B cell (primary cell): ENCODE data around the gene LCN15. TPM values are rescaled to one million over a fixed set of nuclear protein-coding genes. Genes with fewer than 3 reads are reported as not detected.

Experiments
- ATAC-seq: fragments of 200-7000 bp; cut with Tn5 transposase; one replicate; pipeline ENCODE4 v1.10.0; 2021; ENCODE audit warnings: low read depth, mild to moderate bottlenecking, moderate number of reproducible peaks, moderate library complexity
- CTCF ChIA-PET: fragments of 350-600 bp; sonication (Branson Sonifier 250); formaldehyde crosslinking; loops from one replicate; lab custom pipeline; 2021; ENCODE audit warnings: antibody characterized with exemption, inconsistent platforms; lab: Charles Lee
- POLR2A ChIA-PET: fragments of 350-600 bp; sonication (Branson Sonifier 250); formaldehyde crosslinking; loops from one replicate; lab custom pipeline; 2021; ENCODE audit warnings: antibody characterized with exemption; lab: Charles Lee
- DNase-seq: peaks from one replicate; pipeline ENCODE4 v3.0.0; 2013
- H2AFZ ChIP-seq: 2 replicates; pipeline ENCODE4 v1.6.1; 2012; ENCODE audit warnings: mild to moderate bottlenecking, low read depth, low read length; ENCODE audit not compliant: insufficient read depth, poor library complexity, severe bottlenecking
- H3K27ac ChIP-seq, 2 donors: 1 replicate in 1 of 2; 2 replicates in 1 of 2; pipeline ENCODE4 v1.5.1; 2012 to 2013; ENCODE audit warnings: low read length in 2 of 2, mild to moderate bottlenecking in 2 of 2, moderate library complexity in 1 of 2
- H3K27me3 ChIP-seq, 4 experiments: fragments of 200-600 bp in 1 of 4; sonication (generic) in 1 of 4; replicated peaks in 1 of 4; 1 replicate in 2 of 4; 2 replicates in 2 of 4; pipeline versions ENCODE4 v1.6.1 to v1.7.0; 2013 to 2016; ENCODE audit warnings: low read length in 3 of 4, mild to moderate bottlenecking in 2 of 4, mixed read lengths in 1 of 4, moderate library complexity in 1 of 4; ENCODE audit not compliant: insufficient read depth in 4 of 4, control insufficient read depth in 3 of 4; ENCODE audit errors: control extremely low read depth in 1 of 4
- H3K36me3 ChIP-seq, 2 experiments: replicated peaks in 1 of 2; 1 replicate in 1 of 2; 2 replicates in 1 of 2; pipeline versions ENCODE4 v1.6.1 to v1.7.1; 2013; ENCODE audit warnings: low read length in 1 of 2; ENCODE audit not compliant: insufficient read depth in 2 of 2, control insufficient read depth in 1 of 2; ENCODE audit errors: control extremely low read depth in 1 of 2, extremely low read depth in 1 of 2
- H3K4me1 ChIP-seq, 2 donors: fragments of 200-600 bp in 1 of 2; sonication (generic) in 1 of 2; 1 replicate in 1 of 2; 2 replicates in 1 of 2; pipeline versions ENCODE4 v1.5.1 to v1.6.1; 2013 to 2017; ENCODE audit warnings: low read length in 2 of 2; ENCODE audit not compliant: control insufficient read depth in 2 of 2, insufficient read depth in 2 of 2
- H3K4me2 ChIP-seq: replicated peaks from 2 replicates; pipeline ENCODE3; 2012; ENCODE audit warnings: mild to moderate bottlenecking, low read depth, low read length; ENCODE audit not compliant: poor library complexity, severe bottlenecking
- H3K4me3 ChIP-seq, 5 experiments: fragments of 200-600 bp in 1 of 5; sonication (generic) in 1 of 5; 1 replicate in 3 of 5; 2 replicates in 2 of 5; pipeline versions ENCODE4 v1.5.1 to v1.7.0; 2011 to 2016; ENCODE audit warnings: low read length in 4 of 5, mild to moderate bottlenecking in 4 of 5, low read depth in 2 of 5, control low read depth in 1 of 5, moderate library complexity in 1 of 5; ENCODE audit not compliant: insufficient read depth in 1 of 5; ENCODE audit errors: control extremely low read depth in 1 of 5, extremely low read depth in 1 of 5
- H3K79me2 ChIP-seq: fragments of 200-600 bp; sonication (generic); one replicate; pipeline ENCODE4 v1.6.0; 2016; ENCODE audit warnings: low read length; ENCODE audit not compliant: control insufficient read depth, insufficient read depth
- H3K9ac ChIP-seq: fragments of 200-600 bp; sonication (generic); 2 replicates; pipeline ENCODE4 v1.6.1; 2017; ENCODE audit warnings: mild to moderate bottlenecking, low read length, moderate library complexity
- H3K9me3 ChIP-seq, 3 donors: one replicate each; pipeline versions ENCODE4 v1.6.1 to v1.7.1; 2013; ENCODE audit warnings: low read length in 2 of 3; ENCODE audit not compliant: control insufficient read depth in 2 of 3, insufficient read depth in 1 of 3; ENCODE audit errors: control extremely low read depth in 1 of 3
- H4K20me1 ChIP-seq: 2 replicates; pipeline ENCODE4 v1.6.0; 2012; ENCODE audit warnings: mild to moderate bottlenecking, low read length; ENCODE audit not compliant: insufficient read depth, control insufficient read depth, poor library complexity, severe bottlenecking
- H3K27ac Mint-ChIP-seq: one replicate; pipeline ENCODE4 v1.8.0; 2021; ENCODE audit warnings: mixed read lengths
- H3K27me3 Mint-ChIP-seq: one replicate; pipeline ENCODE4 v1.8.0; 2021; ENCODE audit warnings: mixed read lengths
- H3K4me1 Mint-ChIP-seq: one replicate; pipeline ENCODE4 v1.8.0; 2021; ENCODE audit warnings: mixed read lengths
- H3K4me3 Mint-ChIP-seq: one replicate; pipeline ENCODE4 v1.8.0; 2021; ENCODE audit warnings: mixed read lengths
- H3K9me3 Mint-ChIP-seq: one replicate; pipeline ENCODE4 v1.8.0; 2022; ENCODE audit warnings: mixed read lengths; ENCODE audit not compliant: insufficient read depth
- EZH2 ChIP-seq: IDR thresholded peaks from 2 replicates; pipeline ENCODE4 v1.6.1; 2012; ENCODE audit warnings: borderline replicate concordance, low read depth, mild to moderate bottlenecking, moderate library complexity, low read length; ENCODE audit not compliant: insufficient read depth, poor library complexity, severe bottlenecking
- WGBS: methylation state at CpG from one replicate; pipeline ENCODE4 v1.1.5; 2013; ENCODE audit warnings: missing lambda C conversion rate; ENCODE audit not compliant: insufficient coverage; 5-methylcytosine and 5-hydroxymethylcytosine counted together
- intact Hi-C: fragments of 100-400 bp; cut with micrococcal nuclease; formaldehyde crosslinking; loops from one replicate; pipeline ENCODE4 v1.10.0; 2022
- polyA plus RNA-seq: library from polyadenylated mRNA; depleted of rRNA; stranded (reverse); fragments of >200 nt; gene quantifications from 2 replicates; pipeline ENCODE4 v1.2.3, GENCODE V29; 2012
- total RNA-seq, 2 donors: library from RNA; stranded (reverse); fragments of 120-200 nt in 1 of 2; gene quantifications; 1 replicate in 1 of 2; 2 replicates in 1 of 2; pipeline versions ENCODE4 v1.2.3 to v1.2.4, GENCODE V29; 2013 to 2022
- TF ChIP-seq, protein P1 (sequence below): fragments of 200-600 bp; IDR thresholded peaks from one replicate; pipeline ENCODE4 v1.8.0; 2022; ENCODE audit warnings: antibody characterized with exemption, mild to moderate bottlenecking

LCN15 gene
- total and polyA plus RNA-seq, 2 donors (not counting 1 experiment from before 2014, with no cell fraction given): not detected

DNA sequence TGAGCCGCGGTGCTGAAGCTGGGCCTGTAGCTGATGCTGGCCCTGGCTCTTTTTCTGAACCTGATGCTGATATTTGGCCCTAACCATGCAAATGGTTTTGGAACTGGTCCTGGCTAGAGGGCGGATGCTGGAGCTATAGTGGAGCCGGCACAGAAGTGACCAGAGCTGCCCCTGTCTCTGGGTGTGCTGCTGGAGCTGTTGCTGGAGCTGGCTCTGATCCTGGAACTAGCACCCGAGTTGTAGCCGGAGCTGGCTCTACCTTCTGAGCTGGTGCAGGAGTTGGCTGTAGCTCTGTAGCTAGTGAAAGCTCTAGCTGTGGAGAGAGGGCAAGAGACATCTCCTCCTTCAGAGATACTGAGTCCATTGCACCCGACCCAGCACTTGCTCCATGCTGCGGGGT, 34.4 kb downstream of the LCN15 start:
- no peaks in the 10 kb centered on the region for H3K27me3 ChIP-seq
- H3K9me3 Mint-ChIP-seq: no peaks in the 10 kb centered on the region
- H3K27ac ChIP-seq: no peak overlapping the region
- H4K20me1 ChIP-seq: peaks cover 30% of the 10 kb centered on the region
- H3K4me3 Mint-ChIP-seq: peak overlapping the region; percentile 74
- ChIA-PET POLR2A (interaction anchor here (0.7 to 5.1 kb wide), 10 partner anchors 11 to 59 kb away, joined by 3 to 83 read pairs (median 9); partner anchors contain the start of genes LCN6 and LCN8), CTCF (interaction anchor here (0.7 to 7.2 kb wide), 11 partner anchors 11 to 317 kb away, joined by 3 to 102 read pairs (median 4); partner anchors contain the start of genes LCN10, LCN6 and LCN8)
- peaks cover 38% of the 10 kb centered on the region for H3K4me1 Mint-ChIP-seq
- WGBS: 97% methylated on average over 8 of the region's 8 CpGs
- TF ChIP-seq EZH2: no peak
- TF ChIP-seq, protein P1, sequence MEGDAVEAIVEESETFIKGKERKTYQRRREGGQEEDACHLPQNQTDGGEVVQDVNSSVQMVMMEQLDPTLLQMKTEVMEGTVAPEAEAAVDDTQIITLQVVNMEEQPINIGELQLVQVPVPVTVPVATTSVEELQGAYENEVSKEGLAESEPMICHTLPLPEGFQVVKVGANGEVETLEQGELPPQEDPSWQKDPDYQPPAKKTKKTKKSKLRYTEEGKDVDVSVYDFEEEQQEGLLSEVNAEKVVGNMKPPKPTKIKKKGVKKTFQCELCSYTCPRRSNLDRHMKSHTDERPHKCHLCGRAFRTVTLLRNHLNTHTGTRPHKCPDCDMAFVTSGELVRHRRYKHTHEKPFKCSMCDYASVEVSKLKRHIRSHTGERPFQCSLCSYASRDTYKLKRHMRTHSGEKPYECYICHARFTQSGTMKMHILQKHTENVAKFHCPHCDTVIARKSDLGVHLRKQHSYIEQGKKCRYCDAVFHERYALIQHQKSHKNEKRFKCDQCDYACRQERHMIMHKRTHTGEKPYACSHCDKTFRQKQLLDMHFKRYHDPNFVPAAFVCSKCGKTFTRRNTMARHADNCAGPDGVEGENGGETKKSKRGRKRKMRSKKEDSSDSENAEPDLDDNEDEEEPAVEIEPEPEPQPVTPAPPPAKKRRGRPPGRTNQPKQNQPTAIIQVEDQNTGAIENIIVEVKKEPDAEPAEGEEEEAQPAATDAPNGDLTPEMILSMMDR: no peak
- peak overlapping the region; percentile 32 for H3K27ac Mint-ChIP-seq
- intact Hi-C loops: no loop called here
- no peaks in the 10 kb centered on the region for H3K27me3 Mint-ChIP-seq
- H3K79me2 ChIP-seq: peaks cover 28% of the 10 kb centered on the region
- H2AFZ ChIP-seq: no peak overlapping the region
- no peak overlapping the region for H3K4me2 ChIP-seq
- DNase-seq (no peak), ATAC-seq (no peak)
- H3K36me3 ChIP-seq: peaks cover 0 to 18% of the 10 kb centered on the region in 2 experiments
- no peak overlapping the region for H3K9ac ChIP-seq
- no peaks in the 10 kb centered on the region for H3K9me3 ChIP-seq
- H3K4me1 ChIP-seq: peaks cover 22 to 35% of the 10 kb centered on the region in 2 donors
- no peak overlapping the region for H3K4me3 ChIP-seq

DNA sequence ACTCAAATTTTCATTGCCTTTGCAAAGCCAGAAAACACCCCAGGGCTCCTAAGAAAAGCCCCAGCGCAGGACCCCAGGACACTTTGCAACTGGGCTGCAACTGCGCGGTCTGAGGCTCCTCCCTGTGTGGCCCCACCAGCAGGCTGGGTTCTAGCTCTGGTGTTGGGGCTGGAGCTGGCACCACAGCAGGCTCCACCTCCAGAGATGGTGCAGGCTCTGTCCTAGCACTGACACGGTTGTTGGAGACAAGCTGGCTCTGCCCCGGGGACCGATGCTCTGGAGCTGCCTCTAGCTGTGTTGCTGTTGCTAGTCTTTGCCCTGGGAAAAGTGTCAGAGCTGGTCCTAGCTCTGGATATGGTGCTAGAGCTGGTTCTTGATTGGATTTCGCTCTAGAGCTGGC, 35.2 kb downstream of the LCN15 start:
- Histone ChIP-seq H3K79me2 (peaks cover 29% of the 10 kb centered on the region), H3K9ac (peak overlapping the region; percentile 95), H3K4me3 (peak overlapping the region in 4 of 5 experiments; percentile 66 to 99 (median 94)), H2AFZ (peak overlapping the region; percentile 79), H3K27ac (no peak overlapping the region), H3K27me3 (no peaks in the 10 kb centered on the region), H4K20me1 (peaks cover 38% of the 10 kb centered on the region), H3K4me1 (peaks cover 22 to 35% of the 10 kb centered on the region in 2 donors), H3K9me3 (no peaks in the 10 kb centered on the region), H3K4me2 (peak overlapping the region; percentile 96), H3K36me3 (peaks cover 0 to 25% of the 10 kb centered on the region in 2 experiments)
- ATAC-seq (no peak), DNase-seq (no peak)
- no peak for TF ChIP-seq EZH2
- TF ChIP-seq, protein P1: no peak
- intact Hi-C loops: no loop called here
- WGBS: 81% methylated on average over 7 of the region's 7 CpGs
- CTCF ChIA-PET: interaction anchor here (0.6 to 7.2 kb wide), 16 partner anchors 9 to 338 kb away, joined by 3 to 102 read pairs (median 6); partner anchors contain the start of genes LCN10, LCN15, LCN6 and LCN8
- POLR2A ChIA-PET: interaction anchor here (0.8 to 5.1 kb wide), 15 partner anchors 9 to 49 kb away, joined by 3 to 83 read pairs (median 6); partner anchors contain the start of genes LCN15, LCN6 and LCN8
- Mint-ChIP-seq H3K4me1 (peaks cover 43% of the 10 kb centered on the region), H3K27ac (peak overlapping the region; percentile 59), H3K9me3 (no peaks in the 10 kb centered on the region), H3K27me3 (no peaks in the 10 kb centered on the region), H3K4me3 (peak overlapping the region; percentile 74)
